Left lung (tissue), 14 donors: Measurements from ENCODE around the gene EVPL. TPM values are rescaled to one million over a fixed set of nuclear protein-coding genes. Genes with fewer than 3 reads are reported as not detected.

Source experiments
- ATAC-seq: fragments of 200-7000 bp; cut with Tn5 transposase; one replicate; pipeline ENCODE4 v1.9.1; 2020; ENCODE audit warnings: moderate library complexity
- DNase-seq, 4 donors: peaks; one replicate each; pipeline ENCODE4 v3.0.0-alpha.2; 2013 to 2020
- H3K27ac ChIP-seq, 2 donors: fragments of 200-600 bp; sonication (generic) in 1 of 2; one replicate each; pipeline versions ENCODE4 v1.5.0 to v1.8.0; 2020 to 2021
- H3K27me3 ChIP-seq, 2 donors: fragments of 200-600 bp; sonication (generic) in 1 of 2; one replicate each; pipeline versions ENCODE4 v1.5.0 to v1.8.0; 2020 to 2021
- H3K36me3 ChIP-seq, 2 donors: fragments of 200-600 bp; sonication (generic) in 1 of 2; one replicate each; pipeline versions ENCODE4 v1.5.0 to v1.8.0; 2020 to 2021
- H3K4me1 ChIP-seq, 2 donors: fragments of 200-600 bp; one replicate each; pipeline ENCODE4 v1.8.0; 2021
- H3K4me3 ChIP-seq, 2 donors: fragments of 200-600 bp; sonication (generic) in 1 of 2; one replicate each; pipeline versions ENCODE4 v1.5.0 to v1.8.0; 2020 to 2021; ENCODE audit warnings: mild to moderate bottlenecking in 1 of 2
- H3K9me3 ChIP-seq, 2 donors: fragments of 200-600 bp; sonication (generic) in 1 of 2; one replicate each; pipeline versions ENCODE4 v1.5.0 to v1.8.0; 2020 to 2021
- intact Hi-C, 2 donors: fragments of 100-400 bp; cut with DNase I; formaldehyde crosslinking; loops; one replicate each; pipeline versions ENCODE4 v1.11.2 to v1.14.2; 2022
- long read RNA-seq, 12 donors: library from polyadenylated mRNA in 2 of 12; unstranded in 2 of 12; transcript quantifications; one replicate each; pipeline ENCODE4 v2.0.0 and lab custom pipeline, GENCODE V29; 2019 to 2026
- polyA plus RNA-seq, 6 donors: library from polyadenylated mRNA; unstranded; fragments of 120-200 nt; gene quantifications; one replicate each; pipeline ENCODE4 v1.2.1, GENCODE V29; 2013; ENCODE audit not compliant: insufficient read length in 6 of 6
- total RNA-seq, 2 donors: library from RNA; stranded (reverse); fragmentation: NEBNext Ultra II Directional; extraction: Animal tissue kit (Norgen Biotek cat#: 25700); gene quantifications; one replicate each; pipeline ENCODE4 v1.2.1, GENCODE V29; 2021
- TF ChIP-seq, protein P1 (sequence below), 2 donors: fragments of 200-600 bp; sonication (generic) in 1 of 2; IDR thresholded peaks; one replicate each; pipeline versions ENCODE4 v1.5.0 to v1.8.0; 2021; ENCODE audit warnings: antibody characterized with exemption in 2 of 2
- donor health status: DM: no; HTN: yes; CAD: no.
- donor health status: DM: no; HTN: no; CAD: no.

The EVPL gene
- total RNA-seq (10 to 100 TPM; 29.1 to 44.8 TPM), polyA plus RNA-seq (10 to 100 TPM; 23.3 to 53.1 (median 43.9) TPM)
- long read RNA-seq, donor 1, full-length matches to known transcripts = 1 of 1 reads
- long read RNA-seq, donor 1, partial matches to known transcripts = 0 of 1 reads
- long read RNA-seq, donor 1, other reads (novel, unspliced or antisense) = 0 of 1 reads
- long read RNA-seq, donor 2 = 0 reads
- long read RNA-seq, donor 3 = 0 reads
- long read RNA-seq, donor 4, partial matches to known transcripts = 0 of 9 reads
- long read RNA-seq, donor 4, other reads (novel, unspliced or antisense) = 9 of 9 reads
- long read RNA-seq, donor 5, partial matches to known transcripts = 28 of 28 reads
- long read RNA-seq, donor 5, other reads (novel, unspliced or antisense) = 0 of 28 reads
- long read RNA-seq, donor 6 = 0 reads
- long read RNA-seq, donor 7, full-length matches to known transcripts = 1 of 1 reads
- long read RNA-seq, donor 7, partial matches to known transcripts = 0 of 1 reads
- long read RNA-seq, donor 7, other reads (novel, unspliced or antisense) = 0 of 1 reads
- long read RNA-seq, donor 8, full-length matches to known transcripts = 3 of 3 reads
- long read RNA-seq, donor 8, partial matches to known transcripts = 0 of 3 reads
- long read RNA-seq, donor 8, other reads (novel, unspliced or antisense) = 0 of 3 reads
- long read RNA-seq, donor 9 = 0 reads
- long read RNA-seq, donor 10, partial matches to known transcripts = 0 of 5 reads
- long read RNA-seq, donor 10, other reads (novel, unspliced or antisense) = 5 of 5 reads
- long read RNA-seq, donor 11 = 0 reads
- long read RNA-seq, donor 12 = 0 reads

DNA sequence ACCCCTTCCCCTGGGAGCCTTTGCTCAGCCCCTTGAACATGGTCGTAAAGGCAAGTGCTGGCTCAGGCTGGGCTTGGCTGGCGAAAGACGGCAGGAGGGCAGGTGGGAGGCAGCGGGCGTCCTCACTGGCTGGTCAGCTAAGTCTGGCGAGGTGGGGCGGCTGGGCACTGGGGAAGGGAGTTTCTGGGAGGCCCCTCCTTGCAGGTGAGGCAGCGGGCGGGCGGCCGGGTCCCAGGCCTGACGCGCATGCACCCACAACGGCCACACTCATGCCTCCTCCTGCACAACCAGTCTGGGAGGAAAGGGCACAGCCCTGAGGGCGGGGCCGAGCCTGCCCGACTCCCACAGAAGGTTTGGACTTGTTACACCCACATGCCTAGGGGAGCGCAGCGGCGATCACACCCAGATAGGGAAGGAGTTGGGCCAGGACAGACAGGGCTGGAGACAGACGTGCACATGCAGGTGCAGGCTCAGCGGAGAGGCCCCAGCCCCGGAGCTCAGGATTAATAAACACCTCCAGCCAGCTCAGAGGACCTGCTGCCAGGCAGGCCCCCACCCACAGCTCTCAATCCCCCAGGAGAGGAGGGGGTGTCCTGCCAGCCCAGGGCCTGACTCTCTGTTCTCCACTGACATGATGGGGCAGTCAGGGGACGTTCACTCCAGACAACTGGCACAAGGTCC, at the start of gene EVPL:
TSS of gene EVPL (minus strand) at position 148 of the 681 bp plus-strand sequence. CDS start at position 40, 108 bp downstream.
- H3K36me3 ChIP-seq = peaks cover 0 to 10% of the 10 kb centered on the region in 2 donors
- ATAC-seq (peak; percentile 93), DNase-seq (peak; percentile 17 to 93 (median 86))
- no peaks in the 10 kb centered on the region for H3K9me3 ChIP-seq
- H3K4me3 ChIP-seq = peak within 1 kb of the TSS; percentile 21 to 41
- H3K4me1 ChIP-seq = peaks cover 0 to 7% of the 10 kb centered on the region in 2 donors
- intact Hi-C loops = no loop called here
- H3K27ac ChIP-seq = peak within 1 kb of the TSS; percentile 48 to 56
- TF ChIP-seq, protein P1, sequence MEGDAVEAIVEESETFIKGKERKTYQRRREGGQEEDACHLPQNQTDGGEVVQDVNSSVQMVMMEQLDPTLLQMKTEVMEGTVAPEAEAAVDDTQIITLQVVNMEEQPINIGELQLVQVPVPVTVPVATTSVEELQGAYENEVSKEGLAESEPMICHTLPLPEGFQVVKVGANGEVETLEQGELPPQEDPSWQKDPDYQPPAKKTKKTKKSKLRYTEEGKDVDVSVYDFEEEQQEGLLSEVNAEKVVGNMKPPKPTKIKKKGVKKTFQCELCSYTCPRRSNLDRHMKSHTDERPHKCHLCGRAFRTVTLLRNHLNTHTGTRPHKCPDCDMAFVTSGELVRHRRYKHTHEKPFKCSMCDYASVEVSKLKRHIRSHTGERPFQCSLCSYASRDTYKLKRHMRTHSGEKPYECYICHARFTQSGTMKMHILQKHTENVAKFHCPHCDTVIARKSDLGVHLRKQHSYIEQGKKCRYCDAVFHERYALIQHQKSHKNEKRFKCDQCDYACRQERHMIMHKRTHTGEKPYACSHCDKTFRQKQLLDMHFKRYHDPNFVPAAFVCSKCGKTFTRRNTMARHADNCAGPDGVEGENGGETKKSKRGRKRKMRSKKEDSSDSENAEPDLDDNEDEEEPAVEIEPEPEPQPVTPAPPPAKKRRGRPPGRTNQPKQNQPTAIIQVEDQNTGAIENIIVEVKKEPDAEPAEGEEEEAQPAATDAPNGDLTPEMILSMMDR (IDR thresholded peaks at IDR 0.05) = no peak
- H3K27me3 ChIP-seq = peaks cover 0 to 11% of the 10 kb centered on the region in 2 donors

DNA sequence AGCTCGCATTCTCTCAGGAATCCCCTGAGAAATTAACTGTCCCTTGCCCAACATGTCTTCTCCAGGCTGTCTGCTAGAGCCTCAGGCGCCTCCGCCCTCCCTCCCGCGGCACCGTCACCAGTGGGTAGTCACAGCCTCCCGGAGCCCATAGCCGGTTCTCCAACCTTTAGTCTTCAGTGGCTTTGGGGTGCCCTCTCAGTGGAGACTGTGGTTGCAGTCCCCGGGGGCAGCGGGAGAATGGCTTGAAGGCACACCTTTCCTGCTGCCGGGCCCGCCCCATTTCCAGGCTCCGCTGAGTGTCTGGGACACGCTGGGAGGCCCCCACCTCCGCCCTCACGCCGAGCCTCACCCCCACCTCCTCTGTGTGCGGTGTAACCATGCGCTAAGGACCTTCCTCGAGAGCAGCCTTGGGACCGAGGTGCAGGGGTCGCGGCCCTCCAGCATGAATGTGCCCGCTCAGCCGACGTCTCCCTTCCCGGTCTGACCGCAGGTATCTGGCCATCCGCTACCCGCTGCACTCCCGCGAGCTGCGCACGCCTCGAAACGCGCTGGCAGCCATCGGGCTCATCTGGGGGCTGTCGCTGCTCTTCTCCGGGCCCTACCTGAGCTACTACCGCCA, 49.1 kb upstream of the EVPL start:
- TF ChIP-seq, protein P1 (IDR thresholded peaks at IDR 0.05) = no peak
- Histone ChIP-seq H3K36me3 (no peaks in the 10 kb centered on the region), H3K4me1 (peaks cover 16 to 54% of the 10 kb centered on the region in 2 donors), H3K27ac (no peak overlapping the region), H3K4me3 (no peak overlapping the region), H3K9me3 (no peaks in the 10 kb centered on the region), H3K27me3 (peaks cover 67 to 75% of the 10 kb centered on the region in 2 donors)
- no peak for ATAC-seq
- intact Hi-C loops = no loop called here
- DNase-seq = no peak

DNA sequence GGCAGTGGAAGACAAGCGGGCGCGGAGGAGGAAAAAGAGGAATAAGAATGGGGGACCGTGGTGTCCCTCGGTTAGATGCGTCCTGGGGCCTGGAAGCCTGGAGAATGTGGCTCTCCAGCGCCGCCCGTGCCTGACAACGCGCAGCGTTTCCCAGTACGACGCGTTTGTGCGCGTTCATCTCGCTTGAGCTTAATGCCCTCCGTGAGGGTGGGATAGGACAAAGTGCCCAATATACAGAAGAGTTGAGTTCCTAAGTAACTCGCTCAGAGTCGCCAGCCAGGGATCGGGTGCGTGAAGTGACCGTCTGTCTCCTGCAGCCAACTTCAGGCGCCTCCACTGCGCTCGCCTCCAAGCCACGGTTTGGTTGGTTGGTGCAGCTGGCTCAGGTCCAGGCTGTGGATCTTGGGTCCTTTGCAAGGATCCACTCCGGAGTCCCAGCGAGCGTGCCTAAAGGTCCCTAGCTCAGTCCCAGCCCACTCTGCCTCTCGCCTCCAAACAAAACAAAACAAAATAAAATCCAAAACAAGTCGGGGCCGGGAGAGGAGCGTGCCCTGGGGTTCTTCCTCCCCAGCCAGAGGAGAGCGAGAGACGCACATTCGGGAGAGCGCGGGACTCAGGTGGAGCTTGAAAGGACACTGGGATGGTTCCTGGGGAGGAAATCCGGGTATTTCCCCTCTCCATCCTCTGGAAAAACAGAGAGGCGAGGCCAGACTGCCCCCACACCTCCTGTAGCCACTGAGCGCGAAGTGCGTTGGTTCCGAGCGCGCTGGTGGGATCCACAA, 48.4 kb upstream of the EVPL start:
- Histone ChIP-seq H3K9me3 (no peaks in the 10 kb centered on the region), H3K27ac (no peak overlapping the region), H3K4me3 (no peak overlapping the region), H3K27me3 (peaks cover 67 to 74% of the 10 kb centered on the region in 2 donors), H3K36me3 (no peaks in the 10 kb centered on the region), H3K4me1 (peaks cover 21 to 61% of the 10 kb centered on the region in 2 donors)
- intact Hi-C loops = no loop called here
- TF ChIP-seq, protein P1 (IDR thresholded peaks at IDR 0.05) = no peak
- no peak for ATAC-seq
- DNase-seq = no peak

DNA sequence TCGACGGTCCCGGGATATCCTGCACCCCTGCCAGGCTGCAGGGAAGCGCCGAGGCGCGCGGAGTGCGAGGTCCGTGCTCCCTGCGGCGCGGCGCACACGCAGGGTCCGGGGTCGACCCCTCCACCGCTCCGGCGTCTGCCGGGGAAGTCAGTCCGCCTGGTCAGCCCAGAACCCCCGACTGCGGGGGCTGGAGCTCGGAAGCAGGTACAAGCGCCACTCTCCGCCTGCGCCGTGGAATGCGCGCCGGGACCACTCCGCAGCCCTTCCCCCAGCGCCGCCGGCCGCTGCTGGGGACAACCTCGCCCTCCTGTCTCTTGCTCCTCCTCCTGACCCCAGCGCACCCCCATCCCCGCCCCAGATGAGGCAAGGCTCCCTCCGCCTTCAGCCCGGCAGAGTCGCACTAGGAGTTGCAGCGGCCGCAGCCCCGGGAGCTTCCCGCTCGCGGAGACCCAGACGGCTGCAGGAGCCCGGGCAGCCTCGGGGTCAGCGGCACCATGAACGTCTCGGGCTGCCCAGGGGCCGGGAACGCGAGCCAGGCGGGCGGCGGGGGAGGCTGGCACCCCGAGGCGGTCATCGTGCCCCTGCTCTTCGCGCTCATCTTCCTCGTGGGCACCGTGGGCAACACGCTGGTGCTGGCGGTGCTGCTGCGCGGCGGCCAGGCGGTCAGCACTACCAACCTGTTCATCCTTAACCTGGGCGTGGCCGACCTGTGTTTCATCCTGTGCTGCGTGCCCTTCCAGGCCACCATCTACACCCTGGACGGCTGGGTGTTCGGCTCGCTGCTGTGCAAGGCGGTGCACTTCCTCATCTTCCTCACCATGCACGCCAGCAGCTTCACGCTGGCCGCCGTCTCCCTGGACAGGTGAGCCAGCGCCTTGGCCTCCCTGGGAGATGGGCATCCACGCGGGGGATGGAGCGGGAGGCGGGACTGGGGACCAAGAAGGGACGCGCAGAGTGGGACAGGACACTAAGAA, 47.6 kb upstream of the EVPL start, which contains the start of gene GALR2:
TSS of gene GALR2 (plus strand) at position 392 of the 974 bp plus-strand sequence. CDS start at position 495, 103 bp downstream.
- H3K27ac ChIP-seq = no peak within 1 kb of the TSS
- intact Hi-C loops = no loop called here
- H3K4me1 ChIP-seq = peaks cover 21 to 70% of the 10 kb centered on the region in 2 donors
- peaks cover 63 to 65% of the 10 kb centered on the region in 2 donors for H3K27me3 ChIP-seq
- DNase-seq = peak in 1 of 4 donors; percentile 78
- no peak within 1 kb of the TSS for H3K4me3 ChIP-seq
- H3K36me3 ChIP-seq = no peaks in the 10 kb centered on the region
- TF ChIP-seq, protein P1 (IDR thresholded peaks at IDR 0.05) = no peak
- no peak for ATAC-seq
- no peaks in the 10 kb centered on the region for H3K9me3 ChIP-seq
